NCI-H2196 treated with DMSO at 0.1 percent for 48 hours (cell line): ENCODE results near the gene PTGDR.

ENCODE experiments used
- DNase-seq: peaks from one replicate; lab custom pipeline; 2025; ENCODE audit not compliant: unreplicated experiment; lab: John Stamatoyannopoulos, UW

PTGDR gene

GRCh38 chr14:52307905-52308304, 40.4 kb downstream of the PTGDR start:
- no peak for DNase-seq

- DNase-seq, result no peak
Measured at GRCh38 chr14:52310541-52310940, 43.0 kb downstream of the PTGDR start.

GRCh38 chr14:52312931-52313355, 45.4 kb downstream of the PTGDR start:
- DNase-seq, result no peak

GRCh38 chr14:52313462-52313861, 46.0 kb downstream of the PTGDR start:
- DNase-seq, result no peak

GRCh38 chr14:52313903-52314594, 46.6 kb downstream of the PTGDR start, which contains the start of gene PTGER2:
Gene PTGER2, plus strand, starts transcription at chr14:52314312. Its CDS starts 237 bp downstream, at chr14:52314549.
- DNase-seq, result no peak

- no peak for DNase-seq
Measured at GRCh38 chr14:52314595-52315354, 47.3 kb downstream of the PTGDR start.

- DNase-seq, result no peak
Measured at GRCh38 chr14:52315355-52315718, 47.8 kb downstream of the PTGDR start.

- no peak for DNase-seq
Measured at GRCh38 chr14:52318062-52318461, 50.6 kb downstream of the PTGDR start.

GRCh38 chr14:52318826-52319645, 51.5 kb downstream of the PTGDR start:
- no peak for DNase-seq

GRCh38 chr14:52319919-52320318, 52.4 kb downstream of the PTGDR start:
- DNase-seq, result no peak

- DNase-seq, result no peak
Measured at GRCh38 chr14:52325126-52325525, 57.6 kb downstream of the PTGDR start.

- DNase-seq, result no peak
Measured at GRCh38 chr14:52325630-52326029, 58.1 kb downstream of the PTGDR start.
